Skin of body (tissue), 2 donors: ENCODE measurements around the gene CPLANE1. TPM values are rescaled to one million over a fixed set of nuclear protein-coding genes. Genes with fewer than 3 reads are reported as not detected.
"Not testable (repeated sequence)": the region's sequence is repeated elsewhere in the genome, so short reads cannot be mapped to it uniquely, and the experiment has no call there.

Experiments
- DNase-seq: peaks from one replicate; lab custom pipeline; 2025; lab: John Stamatoyannopoulos, UW
- total RNA-seq: library from RNA; depleted of rRNA; stranded (reverse); fragments of >200 nt; gene quantifications from one replicate; pipeline ENCODE4 v1.2.3, GENCODE V29; 2014

Gene CPLANE1
- 28.9 TPM for total RNA-seq

GRCh38 chr5:37248970-37249814 lies at the start of gene CPLANE1:
TSS of gene CPLANE1 (minus strand) at chr5:37249376. CDS start at chr5:37247698, 1,678 bp downstream.
- peak; percentile 81 for DNase-seq

- not testable (repeated sequence) for DNase-seq
These were observed 47.1 kb upstream of the CPLANE1 start for GRCh38 chr5:37296313-37296712.

GRCh38 chr5:37283214-37283820 lies 34.1 kb upstream of the CPLANE1 start:
- DNase-seq = no peak

GRCh38 chr5:37275511-37275910 lies 26.3 kb upstream of the CPLANE1 start:
- DNase-seq = no peak

GRCh38 chr5:37272511-37272910 lies 23.3 kb upstream of the CPLANE1 start:
- DNase-seq = no peak

GRCh38 chr5:37268100-37268499 lies 18.9 kb upstream of the CPLANE1 start:
- not testable (repeated sequence) for DNase-seq

- DNase-seq = no peak
These were observed 6.7 kb upstream of the CPLANE1 start for GRCh38 chr5:37255774-37256358.

- no peak for DNase-seq
These were observed 5.4 kb upstream of the CPLANE1 start for GRCh38 chr5:37254581-37254980.

GRCh38 chr5:37251665-37252064 lies 2.5 kb upstream of the CPLANE1 start:
- no peak for DNase-seq

- no peak for DNase-seq
These were observed 614 bp upstream of the CPLANE1 start for GRCh38 chr5:37249815-37250164.

- DNase-seq = no peak
These were observed 681 bp downstream of the CPLANE1 start for GRCh38 chr5:37248421-37248969.

GRCh38 chr5:37247496-37247895 lies 1.7 kb downstream of the CPLANE1 start:
- DNase-seq = no peak

GRCh38 chr5:37247036-37247435 lies 2.1 kb downstream of the CPLANE1 start:
- no peak for DNase-seq

GRCh38 chr5:37234288-37234687 lies 14.9 kb downstream of the CPLANE1 start:
- no peak for DNase-seq

- DNase-seq = no peak
These were observed 22.8 kb downstream of the CPLANE1 start for GRCh38 chr5:37226377-37226776.

GRCh38 chr5:37222181-37222580 lies 27.0 kb downstream of the CPLANE1 start:
- DNase-seq = no peak

- DNase-seq = not testable (repeated sequence)
These were observed 28.8 kb downstream of the CPLANE1 start for GRCh38 chr5:37220426-37220825.

GRCh38 chr5:37219384-37219783 lies 29.8 kb downstream of the CPLANE1 start:
- not testable (repeated sequence) for DNase-seq

GRCh38 chr5:37217976-37218375 lies 31.2 kb downstream of the CPLANE1 start:
- no peak for DNase-seq

- DNase-seq = no peak
These were observed 34.6 kb downstream of the CPLANE1 start for GRCh38 chr5:37214550-37214949.

GRCh38 chr5:37212096-37212495 lies 37.1 kb downstream of the CPLANE1 start:
- DNase-seq = no peak

- DNase-seq = no peak
These were observed 37.5 kb downstream of the CPLANE1 start for GRCh38 chr5:37211661-37212060.
